ENCODE results near the gene ZSCAN29. TPM values are rescaled to one million over a fixed set of nuclear protein-coding genes. Genes with fewer than 3 reads are reported as not detected.

ZSCAN29 gene
- polyA plus RNA-seq, 1 donor (not counting 4 experiments of a cell fraction or from before 2014, with no cell fraction given) = 9.7 TPM

GRCh38 chr15:43382310-43382709, 11.5 kb upstream of the ZSCAN29 start:
- peaks cover 2% of the 10 kb centered on the region for H4K20me1 ChIP-seq (ENCODE audit: control insufficient read depth, extremely low read depth, insufficient read depth, low read length)
- no peaks in the 10 kb centered on the region for H3K9me1 ChIP-seq (ENCODE audit: control insufficient read depth, extremely low read depth, insufficient read depth, low read length)
- no peak overlapping the region for H3K9ac ChIP-seq (ENCODE audit: control insufficient read depth, extremely low read depth, insufficient read depth, low read length)
- no peak overlapping the region for H2AFZ ChIP-seq (ENCODE audit: control insufficient read depth, low read length)
- no peak overlapping the region for H3K4me3 ChIP-seq (ENCODE audit: control insufficient read depth in 2 of 3, extremely low read depth in 1 of 3, insufficient read depth in 2 of 3, low read depth in 1 of 3, low read length in 3 of 3)
- H3K4me1 ChIP-seq (ENCODE audit: control insufficient read depth, extremely low read depth, insufficient read depth, low read length) = no peaks in the 10 kb centered on the region
- no peaks in the 10 kb centered on the region for H3K79me2 ChIP-seq (ENCODE audit: control insufficient read depth, insufficient read depth, low read length)
- DNase-seq (ENCODE audit: low read depth, low spot score) (no peak), FAIRE-seq (no peak)
- H3K27me3 ChIP-seq (ENCODE audit: control insufficient read depth, extremely low read depth, insufficient read depth, low read length) = no peaks in the 10 kb centered on the region
- H3K9me3 ChIP-seq (ENCODE audit: control insufficient read depth, low read depth, low read length) = no peaks in the 10 kb centered on the region
- H3K36me3 ChIP-seq (ENCODE audit: control insufficient read depth in 2 of 2, extremely low read depth in 1 of 2, insufficient read depth in 2 of 2, low read length in 2 of 2) = peaks cover 26 to 28% of the 10 kb centered on the region in 2 experiments
- dilution Hi-C loops (cut with MboI; ENCODE audit: extremely low pct_ligation_motif_present, low sequenced_read_pairs) = no loop called here
- H3K4me2 ChIP-seq (ENCODE audit: control insufficient read depth, extremely low read depth, insufficient read depth, low read depth, low read length) = no peak overlapping the region
- H3K27ac ChIP-seq (ENCODE audit: control insufficient read depth, insufficient read depth, low read length) = no peak overlapping the region
- TF ChIP-seq CTCF (optimal IDR thresholded peaks at IDR 0.05 in 1 of 3, IDR thresholded peaks at IDR 0.05 in 1 of 3, conservative IDR thresholded peaks at IDR 0.05 in 1 of 3; ENCODE audit: extremely low read depth in 1 of 3, insufficient read depth in 2 of 3, low read length in 3 of 3) (no peak), EZH2 (IDR thresholded peaks at IDR 0.05; ENCODE audit: low read length) (no peak)

- TF ChIP-seq CTCF (optimal IDR thresholded peaks at IDR 0.05 in 1 of 3, IDR thresholded peaks at IDR 0.05 in 1 of 3, conservative IDR thresholded peaks at IDR 0.05 in 1 of 3; ENCODE audit: extremely low read depth in 1 of 3, insufficient read depth in 2 of 3, low read length in 3 of 3) (no peak), EZH2 (IDR thresholded peaks at IDR 0.05; ENCODE audit: low read length) (no peak)
- Histone ChIP-seq H4K20me1 (ENCODE audit: control insufficient read depth, extremely low read depth, insufficient read depth, low read length) (peaks cover 4% of the 10 kb centered on the region), H3K9me1 (ENCODE audit: control insufficient read depth, extremely low read depth, insufficient read depth, low read length) (no peaks in the 10 kb centered on the region), H3K79me2 (ENCODE audit: control insufficient read depth, insufficient read depth, low read length) (peaks cover 9% of the 10 kb centered on the region), H3K4me1 (ENCODE audit: control insufficient read depth, extremely low read depth, insufficient read depth, low read length) (no peaks in the 10 kb centered on the region), H3K4me2 (ENCODE audit: control insufficient read depth, extremely low read depth, insufficient read depth, low read depth, low read length) (no peak overlapping the region), H3K27me3 (ENCODE audit: control insufficient read depth, extremely low read depth, insufficient read depth, low read length) (no peaks in the 10 kb centered on the region), H3K9ac (ENCODE audit: control insufficient read depth, extremely low read depth, insufficient read depth, low read length) (no peak overlapping the region), H3K27ac (ENCODE audit: control insufficient read depth, insufficient read depth, low read length) (no peak overlapping the region), H3K36me3 (ENCODE audit: control insufficient read depth in 2 of 2, extremely low read depth in 1 of 2, insufficient read depth in 2 of 2, low read length in 2 of 2) (peaks cover 10 to 26% of the 10 kb centered on the region in 2 experiments), H2AFZ (ENCODE audit: control insufficient read depth, low read length) (no peak overlapping the region), H3K9me3 (ENCODE audit: control insufficient read depth, low read depth, low read length) (no peaks in the 10 kb centered on the region), H3K4me3 (ENCODE audit: control insufficient read depth in 2 of 3, extremely low read depth in 1 of 3, insufficient read depth in 2 of 3, low read depth in 1 of 3, low read length in 3 of 3) (no peak overlapping the region)
- DNase-seq (ENCODE audit: low read depth, low spot score) (no peak), FAIRE-seq (no peak)
- dilution Hi-C loops (cut with MboI; ENCODE audit: extremely low pct_ligation_motif_present, low sequenced_read_pairs) = no loop called here
These were observed 7.8 kb upstream of the ZSCAN29 start for GRCh38 chr15:43378601-43379000.

All from keratinocyte (primary cell).